ACC112 (cell line): Measurements from ENCODE around the gene TTC27.
A peak's percentile ranks its signal among the peaks of the same experiment; 100 is the strongest.
"Not testable (repeated sequence)": the region's sequence is repeated elsewhere in the genome, so short reads cannot be mapped to it uniquely, and the experiment has no call there.

Source experiments
- H2AFZ ChIP-seq: fragments of 200-600 bp; sonication (generic); one replicate; pipeline ENCODE4 v1.6.0; 2017; ENCODE audit warnings: antibody characterized with exemption, low read length; ENCODE audit not compliant: unreplicated experiment
- H3K27ac ChIP-seq: fragments of 200-600 bp; sonication (generic); 2 replicates; pipeline ENCODE4 v1.5.1; 2014; ENCODE audit warnings: low read depth, mild to moderate bottlenecking, antibody characterized with exemption, low read length, moderate library complexity
- H3K27me3 ChIP-seq: fragments of 200-600 bp; sonication (generic); 2 replicates; pipeline ENCODE4 v1.6.1; 2014; ENCODE audit warnings: mild to moderate bottlenecking, antibody characterized with exemption, low read length, moderate library complexity, mixed read lengths; ENCODE audit not compliant: insufficient read depth
- H3K36me3 ChIP-seq: fragments of 200-600 bp; sonication (generic); 2 replicates; pipeline ENCODE4 v1.6.1; 2016; ENCODE audit warnings: mild to moderate bottlenecking, antibody characterized with exemption, low read length, moderate library complexity, mixed read lengths; ENCODE audit not compliant: insufficient read depth
- H3K4me1 ChIP-seq: fragments of 200-600 bp; sonication (generic); one replicate; pipeline ENCODE4 v1.6.1; 2016; ENCODE audit warnings: low read length, mixed read lengths; ENCODE audit not compliant: insufficient read depth, unreplicated experiment, control insufficient read depth
- H3K4me3 ChIP-seq: fragments of 200-600 bp; sonication (generic); 2 replicates; pipeline ENCODE4 v1.5.1; 2014; ENCODE audit warnings: mild to moderate bottlenecking, low read depth, low read length
- H3K79me2 ChIP-seq: fragments of 200-600 bp; sonication (generic); one replicate; pipeline ENCODE4 v1.6.0; 2016; ENCODE audit warnings: low read length; ENCODE audit not compliant: control insufficient read depth, unreplicated experiment, insufficient read depth

TTC27 gene

GRCh38 chr2:32626639-32627221 is 1.1 kb upstream of the TTC27 start:
- no peak overlapping the region; the same call in 1 of the 2 replicates for H3K4me3 ChIP-seq

GRCh38 chr2:32627441-32627813 is 423 bp upstream of the TTC27 start:
- H3K27me3 ChIP-seq: no peaks in the 10 kb centered on the region
- peaks cover 2% of the 10 kb centered on the region for H3K4me1 ChIP-seq
- H3K27ac ChIP-seq: peak overlapping the region; percentile 46; the same call in 1 of the 2 replicates
- H3K36me3 ChIP-seq: no peaks in the 10 kb centered on the region
- H3K79me2 ChIP-seq: peaks cover 8% of the 10 kb centered on the region
- peak overlapping the region; percentile 100 for H3K4me3 ChIP-seq
- peak overlapping the region; percentile 99 for H2AFZ ChIP-seq

More at GRCh38 chr2:32626639-32627221, 1.1 kb upstream of the TTC27 start:
- Histone ChIP-seq H3K27me3 (no peaks in the 10 kb centered on the region), H2AFZ (no peak overlapping the region), H3K4me1 (no peaks in the 10 kb centered on the region), H3K27ac (no peak overlapping the region), H3K36me3 (0 out of 2 replicates have a peak, but pooled peaks cover 3% of the 10 kb centered on the region), H3K79me2 (peaks cover 8% of the 10 kb centered on the region)

GRCh38 chr2:32632089-32632488 is 4.2 kb downstream of the TTC27 start:
- H2AFZ ChIP-seq: no peak overlapping the region
- no peaks in the 10 kb centered on the region for H3K36me3 ChIP-seq
- H3K27me3 ChIP-seq: no peaks in the 10 kb centered on the region
- peaks cover 5% of the 10 kb centered on the region for H3K4me1 ChIP-seq
- no peak overlapping the region for H3K4me3 ChIP-seq
- H3K27ac ChIP-seq: peak overlapping the region; percentile 37; the same call in 1 of the 2 replicates
- H3K79me2 ChIP-seq: peaks cover 8% of the 10 kb centered on the region

GRCh38 chr2:32633040-32633439 is 5.2 kb downstream of the TTC27 start:
- no peak overlapping the region for H2AFZ ChIP-seq
- no peaks in the 10 kb centered on the region for H3K27me3 ChIP-seq
- H3K27ac ChIP-seq: no peak overlapping the region
- no peak overlapping the region for H3K4me3 ChIP-seq
- peaks cover 4% of the 10 kb centered on the region; the same call in 1 of the 2 replicates for H3K36me3 ChIP-seq
- peaks cover 8% of the 10 kb centered on the region for H3K79me2 ChIP-seq
- H3K4me1 ChIP-seq: peaks cover 5% of the 10 kb centered on the region

GRCh38 chr2:32638548-32638947 is 10.7 kb downstream of the TTC27 start:
- not testable (repeated sequence) for H3K27ac ChIP-seq, H3K27me3 ChIP-seq, H3K4me3 ChIP-seq, H3K4me1 ChIP-seq, H2AFZ ChIP-seq, H3K79me2 ChIP-seq, H3K36me3 ChIP-seq

- H3K27me3 ChIP-seq: no peaks in the 10 kb centered on the region
- H3K36me3 ChIP-seq: peaks cover 11% of the 10 kb centered on the region
- H3K4me3 ChIP-seq: no peak overlapping the region
- H3K27ac ChIP-seq: no peak overlapping the region
- H3K4me1 ChIP-seq: no peaks in the 10 kb centered on the region
- no peaks in the 10 kb centered on the region for H3K79me2 ChIP-seq
- H2AFZ ChIP-seq: no peak overlapping the region
Observed at GRCh38 chr2:32641180-32641579, 13.3 kb downstream of the TTC27 start.

GRCh38 chr2:32647180-32647651 is 19.4 kb downstream of the TTC27 start:
- Histone ChIP-seq H3K27ac (peak overlapping the region; percentile 53), H3K4me1 (peaks cover 10% of the 10 kb centered on the region), H3K27me3 (no peaks in the 10 kb centered on the region), H3K36me3 (peaks cover 3% of the 10 kb centered on the region; the same call in 1 of the 2 replicates), H3K79me2 (no peaks in the 10 kb centered on the region), H2AFZ (no peak overlapping the region), H3K4me3 (0 out of 2 replicates have a peak overlapping the region, but pooled peaks have one; percentile 22)

- H3K4me3 ChIP-seq: peak overlapping the region; percentile 47; the same call in 1 of the 2 replicates
Observed at GRCh38 chr2:32652555-32653209, 24.8 kb downstream of the TTC27 start.

GRCh38 chr2:32656069-32656468 is 28.2 kb downstream of the TTC27 start:
- H3K4me3 ChIP-seq: no peak overlapping the region
- peaks cover 7% of the 10 kb centered on the region for H3K36me3 ChIP-seq
- H3K27me3 ChIP-seq: no peaks in the 10 kb centered on the region
- H3K27ac ChIP-seq: no peak overlapping the region
- peaks cover 9% of the 10 kb centered on the region for H3K4me1 ChIP-seq
- H3K79me2 ChIP-seq: no peaks in the 10 kb centered on the region
- H2AFZ ChIP-seq: no peak overlapping the region

More at GRCh38 chr2:32652555-32653209, 24.8 kb downstream of the TTC27 start:
- H3K27ac ChIP-seq: peak overlapping the region; percentile 60
- peaks cover 7% of the 10 kb centered on the region; the same call in 1 of the 2 replicates for H3K36me3 ChIP-seq
- H3K4me1 ChIP-seq: peaks cover 9% of the 10 kb centered on the region
- no peaks in the 10 kb centered on the region for H3K27me3 ChIP-seq
- H3K79me2 ChIP-seq: no peaks in the 10 kb centered on the region
- H2AFZ ChIP-seq: peak overlapping the region; percentile 83

- H3K4me3 ChIP-seq: no peak overlapping the region
- no peaks in the 10 kb centered on the region for H3K79me2 ChIP-seq
- no peaks in the 10 kb centered on the region for H3K27me3 ChIP-seq
- no peaks in the 10 kb centered on the region for H3K4me1 ChIP-seq
- H3K27ac ChIP-seq: no peak overlapping the region
- H2AFZ ChIP-seq: no peak overlapping the region
- H3K36me3 ChIP-seq: peaks cover 5% of the 10 kb centered on the region
Observed at GRCh38 chr2:32663864-32664263, 36.0 kb downstream of the TTC27 start.

GRCh38 chr2:32666704-32667103 is 38.9 kb downstream of the TTC27 start:
- no peaks in the 10 kb centered on the region for H3K79me2 ChIP-seq
- H2AFZ ChIP-seq: no peak overlapping the region
- H3K4me3 ChIP-seq: no peak overlapping the region
- no peaks in the 10 kb centered on the region for H3K4me1 ChIP-seq
- no peaks in the 10 kb centered on the region for H3K27me3 ChIP-seq
- H3K27ac ChIP-seq: no peak overlapping the region
- H3K36me3 ChIP-seq: peaks cover 5% of the 10 kb centered on the region; the same call in 1 of the 2 replicates
